Islet precursor cell (in vitro differentiated cells): ENCODE results near the gene PFDN4.
"Not testable (repeated sequence)": the region's sequence is repeated elsewhere in the genome, so short reads cannot be mapped to it uniquely, and the experiment has no call there.

Source experiments
- DNase-seq: peaks from one replicate; pipeline ENCODE4 v3.0.0-alpha.2; 2018

The PFDN4 gene

GRCh38 chr20:54227751-54228150, 19.9 kb downstream of the PFDN4 start:
- no peak for DNase-seq

GRCh38 chr20:54228841-54229240, 21.0 kb downstream of the PFDN4 start:
- peak; percentile 75 for DNase-seq

- no peak for DNase-seq
Observed at GRCh38 chr20:54229566-54230160, 21.8 kb downstream of the PFDN4 start.

- no peak for DNase-seq
Observed at GRCh38 chr20:54231036-54231435, 23.1 kb downstream of the PFDN4 start.

- DNase-seq, result no peak
Observed at GRCh38 chr20:54234991-54235390, 27.1 kb downstream of the PFDN4 start.

- no peak for DNase-seq
Observed at GRCh38 chr20:54237116-54237943, 29.4 kb downstream of the PFDN4 start.

GRCh38 chr20:54244113-54244512, 36.2 kb downstream of the PFDN4 start:
- no peak for DNase-seq

- not testable (repeated sequence) for DNase-seq
Observed at GRCh38 chr20:54248705-54249104, 40.8 kb downstream of the PFDN4 start.

- DNase-seq, result no peak
Observed at GRCh38 chr20:54250691-54251090, 42.8 kb downstream of the PFDN4 start.

GRCh38 chr20:54251096-54251495, 43.2 kb downstream of the PFDN4 start:
- DNase-seq, result no peak

- no peak for DNase-seq
Observed at GRCh38 chr20:54254596-54254995, 46.7 kb downstream of the PFDN4 start.

GRCh38 chr20:54255157-54255556, 47.3 kb downstream of the PFDN4 start:
- DNase-seq, result no peak

GRCh38 chr20:54256202-54256601, 48.3 kb downstream of the PFDN4 start:
- DNase-seq, result no peak

GRCh38 chr20:54257071-54257816, 49.4 kb downstream of the PFDN4 start:
- DNase-seq, result peak; percentile 86

GRCh38 chr20:54260116-54260515, 52.2 kb downstream of the PFDN4 start:
- no peak for DNase-seq

- DNase-seq, result no peak
Observed at GRCh38 chr20:54262671-54263070, 54.8 kb downstream of the PFDN4 start.

- DNase-seq, result no peak
Observed at GRCh38 chr20:54263116-54263690, 55.3 kb downstream of the PFDN4 start.

GRCh38 chr20:54265791-54266190, 57.9 kb downstream of the PFDN4 start:
- DNase-seq, result not testable (repeated sequence)

- no peak for DNase-seq
Observed at GRCh38 chr20:54266844-54267243, 59.0 kb downstream of the PFDN4 start.

- DNase-seq, result peak; percentile 96
Observed at GRCh38 chr20:54267483-54268003, 59.7 kb downstream of the PFDN4 start.

GRCh38 chr20:54268941-54269340, 61.1 kb downstream of the PFDN4 start:
- peak; percentile 61 for DNase-seq
